GM12801 (cell line): ENCODE measurements around the gene HSPB8.

ENCODE experiments used
- CTCF ChIP-seq: IDR thresholded peaks from one replicate; pipeline ENCODE4 v1.5.1; 2011; ENCODE audit warnings: control low read depth; ENCODE audit not compliant: insufficient read length; ENCODE audit errors: extremely low read depth

The HSPB8 gene

DNA sequence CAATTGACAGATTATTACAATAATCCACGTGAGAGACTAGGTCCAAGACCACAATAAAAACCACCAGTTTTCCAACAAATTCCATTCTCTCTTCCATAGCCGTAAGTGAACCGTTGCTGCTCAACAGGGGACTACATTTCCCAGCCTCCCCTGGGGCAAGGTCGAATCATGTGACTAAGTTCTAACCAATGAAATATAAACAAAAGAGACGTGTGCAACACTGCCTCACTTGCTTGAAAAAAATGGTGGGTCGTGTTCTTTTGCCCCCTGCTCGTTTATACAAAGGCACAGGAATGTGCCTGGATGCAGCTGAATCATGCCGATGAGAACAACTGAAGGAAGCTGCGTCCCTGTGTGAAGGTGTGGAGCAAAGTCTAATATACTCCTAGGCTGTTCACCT is 51.1 kb downstream of the HSPB8 start:
- no peak for TF ChIP-seq CTCF

DNA sequence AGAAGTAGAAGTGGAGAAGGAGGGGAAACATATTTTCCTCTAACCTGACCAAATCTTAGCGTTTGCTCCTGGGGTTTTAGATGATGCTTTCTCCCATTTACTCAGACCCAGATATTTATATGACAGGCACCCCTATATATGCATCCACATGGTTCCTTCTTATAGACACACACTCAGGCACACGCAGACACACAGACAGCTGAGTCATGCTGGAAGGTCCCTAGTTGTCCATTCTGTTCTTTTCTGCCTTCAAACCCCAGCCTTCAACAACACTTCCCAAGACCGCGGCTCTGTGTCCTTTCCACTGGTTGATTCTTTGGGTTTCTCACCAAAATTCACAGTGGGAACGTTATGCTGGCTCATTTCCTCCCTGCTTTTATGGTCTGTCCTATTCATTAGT is 52.1 kb downstream of the HSPB8 start:
- no peak for TF ChIP-seq CTCF

DNA sequence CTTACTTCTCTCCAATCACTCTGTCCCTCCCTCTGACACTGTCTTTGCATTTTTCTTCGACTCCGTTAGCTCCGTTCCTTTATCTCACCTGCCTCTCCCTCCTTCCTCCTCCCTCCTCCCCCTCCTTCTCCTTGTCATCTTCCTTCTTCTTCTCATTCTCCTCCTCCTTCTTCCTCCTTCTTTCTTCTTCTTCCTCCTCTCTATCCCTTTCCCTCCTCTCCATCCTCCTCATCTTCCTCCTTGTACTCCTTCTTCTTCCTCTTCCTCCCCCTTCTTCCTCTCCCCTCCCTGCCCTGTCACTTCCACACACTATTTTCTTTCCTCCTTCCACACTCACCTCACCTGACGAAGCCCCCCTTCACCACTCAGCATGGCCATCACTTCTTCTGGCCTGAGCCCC is 53.0 kb downstream of the HSPB8 start:
- no peak for TF ChIP-seq CTCF

- no peak for TF ChIP-seq CTCF
Observed at GRCh38 chr12:119235197-119235751, 56.5 kb downstream of the HSPB8 start.

DNA sequence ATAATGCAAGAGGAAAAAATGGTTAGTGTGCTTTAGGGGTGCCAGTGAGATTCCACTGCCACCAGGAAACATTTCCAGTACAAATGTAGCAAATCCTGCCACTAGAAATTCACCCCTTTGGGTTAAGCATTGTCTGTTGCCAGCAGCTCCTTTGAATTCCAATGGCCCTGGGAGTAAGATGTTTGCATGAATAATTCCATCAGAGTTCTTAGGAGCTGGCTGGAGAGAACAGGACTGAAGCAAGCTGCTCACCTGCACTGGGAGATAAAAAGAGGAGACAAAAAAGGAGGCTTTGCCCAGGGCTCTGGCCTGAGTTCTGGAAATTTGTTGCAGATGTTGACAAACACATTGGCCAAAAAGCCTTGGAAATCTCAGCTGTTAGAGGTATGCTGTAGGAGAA is 57.6 kb downstream of the HSPB8 start:
- no peak for TF ChIP-seq CTCF

- TF ChIP-seq CTCF, result no peak
Observed at GRCh38 chr12:119239040-119239439, 60.3 kb downstream of the HSPB8 start.

GRCh38 chr12:119241049-119241448 is 62.3 kb downstream of the HSPB8 start:
- TF ChIP-seq CTCF, result no peak

DNA sequence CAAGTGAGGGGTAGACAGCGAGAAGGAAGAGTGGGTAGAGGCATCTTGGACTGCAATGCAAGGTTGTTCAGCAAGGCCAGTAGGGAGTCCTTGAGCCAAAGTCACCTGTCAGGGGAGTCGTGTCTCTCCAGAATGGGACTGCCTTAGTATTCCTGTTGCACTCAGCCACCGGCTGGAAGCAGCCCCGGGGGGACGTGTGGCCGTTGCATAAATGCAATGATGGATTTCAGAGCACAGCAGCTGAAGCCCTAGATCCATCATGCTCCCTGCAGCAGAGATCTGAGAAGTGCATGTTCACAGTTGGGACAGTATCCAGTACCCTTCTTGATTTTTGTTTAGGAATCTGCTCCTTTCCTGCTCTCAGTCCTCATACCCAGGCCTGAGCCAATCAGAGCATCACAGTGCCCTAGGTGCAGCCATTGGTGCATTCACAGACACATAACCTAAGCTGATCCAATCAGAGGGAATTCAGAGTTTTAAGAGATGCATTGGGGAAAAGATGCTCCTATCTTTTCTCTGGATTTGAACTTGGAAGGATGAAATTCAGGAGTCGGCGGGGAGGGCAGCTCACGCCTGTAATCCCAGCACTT is 62.9 kb downstream of the HSPB8 start:
- TF ChIP-seq CTCF, result no peak
